GM18505 (cell line): Measurements from ENCODE around the gene OR52W1.

Experiments
- ATAC-seq: cut with Tn5 transposase; IDR thresholded peaks from one replicate; pipeline ENCODE4 v1.9.1; 2021; ENCODE audit not compliant: unreplicated experiment
- POLR2A ChIP-seq: IDR thresholded peaks from 4 replicates; pipeline ENCODE4 v1.6.1; 2011; ENCODE audit warnings: borderline replicate concordance; ENCODE audit not compliant: insufficient read depth, insufficient read length; ENCODE audit errors: extremely low read depth

The OR52W1 gene

DNA sequence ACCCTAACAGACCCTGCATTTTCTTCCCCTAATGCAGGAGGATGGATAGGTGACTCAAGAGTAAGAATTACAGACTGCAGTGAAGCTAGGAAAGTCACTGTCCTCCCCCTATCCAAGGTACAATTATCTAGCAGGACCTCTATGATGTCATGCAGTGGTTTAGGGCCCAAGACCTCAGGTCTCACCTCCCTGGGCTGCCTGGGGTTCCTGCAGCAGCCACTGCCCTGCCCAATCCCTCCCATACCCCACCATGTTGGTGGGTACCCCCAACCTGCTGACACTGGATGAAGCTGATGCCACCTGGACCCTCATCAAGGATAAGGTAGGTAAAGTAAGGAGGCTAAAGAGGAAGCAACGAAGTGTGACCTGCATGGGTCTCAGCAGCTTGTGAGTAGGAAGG lies 6.3 kb downstream of the OR52W1 start, which contains the start of gene C11orf42:
Gene C11orf42, plus strand, starts transcription at position 192 of the 400 bp plus-strand sequence. Its CDS starts 59 bp downstream, at position 251.
- ATAC-seq, result no peak

DNA sequence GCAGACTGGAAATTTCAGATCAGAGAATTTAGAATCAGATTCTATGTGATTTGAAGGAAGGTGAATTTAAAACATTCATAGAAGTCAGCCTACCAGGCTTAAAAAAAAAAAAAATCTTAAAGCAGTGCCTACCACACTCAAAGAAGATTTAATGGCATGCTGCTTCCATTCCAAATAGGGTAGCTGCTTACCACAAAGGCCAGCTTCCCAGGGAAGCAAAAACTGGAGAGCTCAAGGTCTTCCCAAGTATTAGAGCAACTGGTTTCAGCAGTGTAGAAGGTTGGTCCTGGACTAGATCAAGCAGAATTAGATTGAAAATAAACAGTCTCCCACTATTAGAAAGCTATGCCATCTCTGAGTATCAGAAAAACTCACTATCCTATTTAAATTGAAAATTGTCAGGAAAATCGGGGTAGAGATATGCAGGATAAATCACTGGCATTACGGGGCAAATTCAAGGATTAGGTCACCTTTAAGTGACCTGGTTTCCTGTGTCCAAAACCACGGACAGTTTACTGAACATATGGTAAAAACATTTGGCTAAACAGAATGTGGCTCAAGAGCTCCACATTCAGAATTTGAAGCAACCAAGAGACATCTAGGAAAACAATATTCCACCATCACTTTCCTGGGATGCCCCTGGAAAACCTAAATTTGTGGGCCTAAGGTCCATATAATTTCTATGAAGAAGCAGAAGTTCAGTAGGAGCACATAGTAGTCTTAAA lies 7.6 kb downstream of the OR52W1 start:
- ATAC-seq, result no peak
- no peak for TF ChIP-seq POLR2A

More for the DNA sequence above, 6.3 kb downstream of the OR52W1 start, which contains the start of gene C11orf42:
- no peak for TF ChIP-seq POLR2A

DNA sequence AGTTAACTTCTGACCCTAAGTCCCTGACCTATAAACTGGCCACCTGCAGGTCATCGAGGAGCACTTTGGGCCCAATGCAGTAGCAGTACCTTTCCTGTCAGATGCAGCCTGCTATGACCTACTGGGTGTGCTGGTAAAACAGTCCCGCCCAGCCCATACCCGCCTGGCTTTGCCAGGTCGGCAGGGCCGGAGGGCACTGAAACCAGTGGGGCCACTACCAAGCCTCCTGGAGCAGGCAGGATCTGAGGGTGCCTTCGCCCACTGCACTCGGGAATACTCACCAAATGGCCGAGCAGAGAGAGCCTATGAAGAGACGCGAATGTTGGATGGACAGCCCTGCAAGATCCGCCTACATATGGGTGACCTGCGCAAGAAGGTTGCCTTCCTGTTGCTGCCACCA lies 10.8 kb downstream of the OR52W1 start:
- ATAC-seq, result no peak
- TF ChIP-seq POLR2A, result no peak

DNA sequence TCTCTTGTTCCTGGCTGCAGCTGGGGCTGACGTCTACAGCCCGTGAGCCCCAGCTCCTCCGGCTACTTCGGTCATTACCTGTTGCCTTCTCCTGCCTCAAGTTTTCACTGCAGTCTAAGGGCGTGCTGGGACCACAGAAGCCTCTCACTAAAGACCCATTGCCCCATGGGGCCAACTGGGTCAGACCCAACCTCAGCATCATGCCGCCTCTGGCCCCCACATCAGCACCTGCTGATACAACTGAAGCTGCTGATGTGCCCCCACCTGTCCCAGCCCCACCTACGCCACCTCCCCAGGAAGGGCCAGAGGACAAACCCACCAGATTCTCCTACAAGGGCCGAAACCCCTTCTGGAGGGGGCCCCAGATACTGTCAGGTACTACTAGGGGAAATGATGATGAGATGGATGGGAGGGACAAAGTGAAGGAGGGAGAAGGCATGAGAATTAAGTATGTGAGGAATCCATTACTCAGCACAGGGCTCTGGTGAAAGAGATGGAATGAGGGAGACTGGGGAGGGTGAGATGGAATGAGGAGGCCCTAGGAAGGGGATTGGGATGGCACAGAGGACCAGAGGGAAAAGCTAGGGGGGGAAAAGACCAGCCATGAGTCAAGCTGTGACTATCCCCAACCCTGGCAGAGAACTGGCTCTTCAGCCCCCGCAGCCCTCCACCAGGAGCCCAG lies 11.4 kb downstream of the OR52W1 start:
- TF ChIP-seq POLR2A, result no peak
- ATAC-seq, result no peak

GRCh38 chr11:6214530-6214929 lies 15.5 kb downstream of the OR52W1 start:
- ATAC-seq, result no peak
- TF ChIP-seq POLR2A, result no peak

DNA sequence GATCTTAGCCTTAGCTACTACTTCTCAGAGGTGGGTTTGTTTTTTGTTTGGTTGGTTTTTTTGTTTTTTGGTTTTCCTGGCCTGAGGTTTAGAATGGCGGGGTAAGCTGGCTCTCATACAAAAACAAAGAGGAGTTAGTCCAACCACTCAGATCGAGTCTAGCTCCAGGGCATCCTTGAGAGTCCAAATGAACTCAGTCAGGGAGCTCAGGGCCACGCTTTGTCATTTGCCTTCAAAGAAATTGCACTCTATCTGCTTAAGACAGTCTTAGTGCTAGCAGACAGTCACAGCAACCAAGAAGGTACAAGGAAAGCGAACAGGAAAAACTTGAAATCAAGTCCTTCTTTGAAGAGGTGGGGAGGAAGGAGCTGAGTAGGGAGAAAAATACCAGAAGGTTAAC lies 17.5 kb downstream of the OR52W1 start:
- ATAC-seq, result no peak
- TF ChIP-seq POLR2A, result no peak

GRCh38 chr11:6217722-6218121 lies 18.7 kb downstream of the OR52W1 start:
- no peak for ATAC-seq
- TF ChIP-seq POLR2A, result no peak

GRCh38 chr11:6219359-6219758 lies 20.3 kb downstream of the OR52W1 start:
- no peak for ATAC-seq
- no peak for TF ChIP-seq POLR2A

- TF ChIP-seq POLR2A, result no peak
- ATAC-seq, result no peak
Measured at GRCh38 chr11:6223854-6224253, 24.8 kb downstream of the OR52W1 start.

- TF ChIP-seq POLR2A, result no peak
- no peak for ATAC-seq
Measured at GRCh38 chr11:6224421-6224820, 25.4 kb downstream of the OR52W1 start.

- TF ChIP-seq POLR2A, result no peak
- ATAC-seq, result no peak
Measured at GRCh38 chr11:6225024-6225423, 26.0 kb downstream of the OR52W1 start.

DNA sequence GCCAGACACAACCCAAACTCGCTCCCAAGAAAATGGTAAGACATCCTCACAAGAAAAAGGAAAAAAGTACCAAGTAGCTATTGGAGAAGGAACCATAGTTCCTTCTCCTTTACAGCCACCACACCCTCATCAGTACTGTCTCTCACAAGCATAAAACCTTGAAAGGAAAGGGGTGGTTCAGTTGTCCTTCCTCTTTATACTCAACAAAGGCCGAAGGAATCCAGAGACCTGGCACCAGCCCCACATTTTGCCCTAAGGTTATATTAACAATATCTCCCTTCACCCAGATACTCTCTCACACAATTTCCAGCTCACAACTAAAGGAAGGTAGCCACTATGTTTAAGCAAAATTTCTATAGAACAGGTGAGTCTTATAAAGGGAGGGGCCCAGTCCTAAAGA lies 26.9 kb downstream of the OR52W1 start:
- ATAC-seq, result no peak
- no peak for TF ChIP-seq POLR2A

GRCh38 chr11:6228520-6228919 lies 29.5 kb downstream of the OR52W1 start:
- no peak for ATAC-seq
- no peak for TF ChIP-seq POLR2A

DNA sequence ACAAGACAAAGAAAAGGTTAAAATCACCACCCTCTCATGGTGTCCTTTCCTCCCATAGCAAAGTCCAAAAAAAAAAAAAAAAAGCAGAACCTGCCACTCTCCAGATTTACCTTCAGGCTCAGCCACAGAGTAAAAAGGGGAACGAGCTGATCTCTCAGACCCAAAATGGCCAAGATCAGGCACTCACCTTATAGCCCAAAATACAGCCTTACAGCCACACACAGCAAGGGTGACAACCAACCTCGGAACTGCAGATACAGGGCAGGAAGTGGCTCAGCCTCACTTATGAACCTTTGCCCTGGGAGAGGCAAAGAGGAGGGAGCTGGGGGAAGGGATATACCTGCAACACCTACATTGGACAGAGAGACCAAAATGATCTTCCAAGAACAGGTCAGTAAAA lies 30.9 kb downstream of the OR52W1 start:
- TF ChIP-seq POLR2A, result no peak
- no peak for ATAC-seq
